GM12878 (cell line): ENCODE measurements around the gene CHAD. TPM values are rescaled to one million over a fixed set of nuclear protein-coding genes. Genes with fewer than 3 reads are reported as not detected.

Experiments
- ATF7 ChIP-seq: fragments of 450-650 bp; IDR thresholded peaks from 2 replicates; pipeline ENCODE4 v1.6.1; 2016; ENCODE audit warnings: low read depth, mild to moderate bottlenecking
- BCL11A ChIP-seq: IDR thresholded peaks from 2 replicates; pipeline ENCODE4 v1.6.1; 2011; ENCODE audit warnings: low read depth, low read length
- BHLHE40 ChIP-seq, 2 experiments: fragments of 450-650 bp in 1 of 2; IDR thresholded peaks; 2 replicates each; pipeline ENCODE4 v1.6.1; 2011 to 2017; ENCODE audit warnings: low read depth in 2 of 2, borderline replicate concordance in 1 of 2, improper control_type of control experiment in 1 of 2, low read length in 1 of 2, mild to moderate bottlenecking in 1 of 2
- DPF2 ChIP-seq: fragments of 450-650 bp; IDR thresholded peaks from 2 replicates; pipeline ENCODE4 v1.6.1; 2017; ENCODE audit warnings: mild to moderate bottlenecking
- FOXM1 ChIP-seq: IDR thresholded peaks from 2 replicates; pipeline ENCODE4 v1.6.1; 2012; ENCODE audit warnings: low read depth, mild to moderate bottlenecking, inconsistent platforms, low read length, moderate library complexity
- GATAD2B ChIP-seq: fragments of 450-650 bp; conservative IDR thresholded peaks from 2 replicates; pipeline ENCODE4 v1.6.1; 2017; ENCODE audit warnings: low read depth, mild to moderate bottlenecking, moderate library complexity
- IRF4 ChIP-seq: IDR thresholded peaks from 2 replicates; pipeline ENCODE4 v1.6.1; 2011; ENCODE audit warnings: low read depth, low read length
- MEF2B ChIP-seq: fragments of 450-650 bp; IDR thresholded peaks from 2 replicates; pipeline ENCODE4 v1.6.1; 2018; ENCODE audit warnings: mild to moderate bottlenecking, moderate library complexity; ENCODE audit not compliant: partially characterized antibody, poor library complexity, severe bottlenecking
- MYB ChIP-seq: fragments of 150-350 bp; IDR thresholded peaks from 2 replicates; pipeline ENCODE4 v1.6.1; 2014; ENCODE audit warnings: mild to moderate bottlenecking, low read depth, low read length, borderline replicate concordance
- NFYA ChIP-seq: IDR thresholded peaks from 2 replicates; pipeline ENCODE4 v1.6.1; 2011; ENCODE audit warnings: low read depth, mild to moderate bottlenecking, low read length, improper control_type of control experiment, borderline replicate concordance
- NR2F1 ChIP-seq: fragments of 450-650 bp; conservative IDR thresholded peaks from 2 replicates; pipeline ENCODE4 v1.6.1; 2017; ENCODE audit warnings: mild to moderate bottlenecking
- PAX8 ChIP-seq: fragments of 450-650 bp; IDR thresholded peaks from 2 replicates; pipeline ENCODE4 v1.6.1; 2017; ENCODE audit warnings: mild to moderate bottlenecking, moderate library complexity
- POLR2AphosphoS2 ChIP-seq: IDR thresholded peaks from 2 replicates; pipeline ENCODE4 v1.6.1; 2011; ENCODE audit warnings: low read depth, mild to moderate bottlenecking, low read length, improper control_type of control experiment, moderate library complexity
- RFX5 ChIP-seq: IDR thresholded peaks from 2 replicates; pipeline ENCODE4 v1.6.1; 2011; ENCODE audit warnings: low read depth, low read length, improper control_type of control experiment
- RUNX3 ChIP-seq: IDR thresholded peaks from 2 replicates; pipeline ENCODE4 v1.6.1; 2012; ENCODE audit warnings: low read length, inconsistent platforms
- SRF ChIP-seq, 2 experiments: IDR thresholded peaks; 2 replicates each; pipeline ENCODE4 v1.6.1; 2011; ENCODE audit warnings: low read depth in 2 of 2, low read length in 2 of 2, mild to moderate bottlenecking in 1 of 2, moderate library complexity in 1 of 2
- TAF1 ChIP-seq: IDR thresholded peaks from 2 replicates; pipeline ENCODE4 v1.6.1; 2011; ENCODE audit warnings: mild to moderate bottlenecking, low read depth, low read length, borderline replicate concordance
- TARDBP ChIP-seq: IDR thresholded peaks from 2 replicates; pipeline ENCODE4 v1.6.1; 2016; ENCODE audit warnings: borderline replicate concordance
- TCF7 ChIP-seq: IDR thresholded peaks from 2 replicates; pipeline ENCODE4 v1.6.1; 2014; ENCODE audit warnings: antibody characterized with exemption, borderline replicate concordance
- YBX1 ChIP-seq: fragments of 450-650 bp; IDR thresholded peaks from 2 replicates; pipeline ENCODE4 v1.6.1; 2016; ENCODE audit warnings: antibody characterized with exemption
- ZNF24 ChIP-seq: fragments of 450-650 bp; IDR thresholded peaks from 2 replicates; pipeline ENCODE4 v1.6.1; 2017; ENCODE audit warnings: antibody characterized with exemption, mild to moderate bottlenecking
- ZNF274 ChIP-seq: IDR thresholded peaks from one replicate; pipeline ENCODE4 v1.8.0; 2011; ENCODE audit not compliant: insufficient read length, insufficient read depth
- ZNF622 ChIP-seq: fragments of 450-650 bp; IDR thresholded peaks from 2 replicates; pipeline ENCODE4 v1.6.1; 2017; ENCODE audit warnings: mild to moderate bottlenecking, inconsistent platforms
- polyA plus RNA-seq, 11 experiments: library from polyadenylated mRNA; depleted of rRNA in 4 of 11; unstranded in 6 of 11; stranded (reverse) in 5 of 11; fragments of >200 nt; fragmentation: Nextera tagmentation in 4 of 11; fragmentation: Illumina TruSeq in 1 of 11; extraction: Ambion mirVana in 4 of 11; extraction: Trizol in 1 of 11; gene quantifications; 1 replicate in 1 of 11; 2 replicates in 10 of 11; pipeline versions ENCODE4 v1.2.1 to v1.2.3, GENCODE V29; 2011 to 2016; ENCODE audit warnings: inconsistent platforms in 2 of 11, missing spikeins in 2 of 11, low read depth in 1 of 11
- total RNA-seq, 4 experiments: library from RNA; depleted of rRNA in 3 of 4; stranded (reverse); fragments of >200 nt in 3 of 4; fragmentation: Illumina TruSeq in 1 of 4; extraction: Trizol in 1 of 4; gene quantifications; 2 replicates each; pipeline versions ENCODE4 v1.2.1 to v1.2.3, GENCODE V29; 2013 to 2021
- TF ChIP-seq, protein P1 (sequence below): fragments of 450-650 bp; IDR thresholded peaks from 2 replicates; pipeline ENCODE4 v1.6.1; 2016; ENCODE audit warnings: mild to moderate bottlenecking
- TF ChIP-seq, protein P2 (sequence below): IDR thresholded peaks from 2 replicates; pipeline ENCODE4 v1.6.1; 2011; ENCODE audit warnings: low read depth, low read length, improper control_type of control experiment, borderline replicate concordance
- TF ChIP-seq, protein P3 (sequence below): fragments of 450-650 bp; IDR thresholded peaks from 2 replicates; pipeline ENCODE4 v1.6.1; 2017; ENCODE audit warnings: antibody characterized with exemption, mild to moderate bottlenecking, moderate library complexity
- TF ChIP-seq, protein P4 (sequence below): fragments of 450-650 bp; formaldehyde crosslinking; IDR thresholded peaks from 2 replicates; pipeline ENCODE4 v1.4.0; 2022; ENCODE audit warnings: mild to moderate bottlenecking, moderate library complexity

The CHAD gene
- total and polyA plus RNA-seq, 10 of the 15 experiments (the other 5 are each of a cell fraction or from before 2014, with no cell fraction given) = 0.06 TPM; not detected in 9

DNA sequence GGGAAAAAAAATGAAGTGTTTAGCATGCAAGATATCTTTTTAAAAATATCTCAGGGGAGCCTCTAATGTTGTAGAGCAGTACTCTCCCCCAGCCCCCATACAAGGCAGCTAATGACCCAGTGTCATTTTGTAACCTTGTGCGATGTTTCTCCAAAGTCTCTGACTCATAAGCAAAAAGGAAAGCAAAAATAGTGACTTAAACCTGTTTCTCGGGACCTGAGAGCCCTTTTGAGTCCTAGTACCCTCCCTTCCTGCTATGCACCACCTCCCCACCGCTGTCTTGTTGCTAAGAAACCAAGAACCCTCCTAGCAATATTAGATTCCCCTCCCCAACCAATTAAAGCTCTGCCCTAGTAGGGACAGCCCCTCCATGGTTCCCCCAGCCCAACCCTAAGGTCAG is 42.4 kb upstream of the CHAD start (continued):
- TF ChIP-seq NR2F1 (peak; percentile 60), TARDBP (no peak), TCF7 (no peak), MYB (no peak), SRF (IDR thresholded peaks at IDR 0.05; ENCODE audit: low read depth in 2 of 2, low read length in 2 of 2) (no peak), MEF2B (no peak), GATAD2B (no peak), POLR2AphosphoS2 (no peak), FOXM1 (no peak), PAX8 (no peak), NFYA (no peak), BHLHE40 (IDR thresholded peaks at IDR 0.05; ENCODE audit: borderline replicate concordance in 1 of 2, low read depth in 2 of 2, low read length in 1 of 2) (peak; percentile 27 to 53; a peak in 1 of 4 replicates), TAF1 (no peak), BCL11A (peak; percentile 63; the same call in 1 of the 2 replicates), DPF2 (no peak), ZNF274 (no peak), YBX1 (no peak), ATF7 (peak; percentile 76), ZNF622 (no peak), RUNX3 (peak; percentile 39; the same call in 1 of the 2 replicates), RFX5 (no peak), IRF4 (peak; percentile 80; the same call in 1 of the 2 replicates), ZNF24 (no peak)
- TF ChIP-seq, protein P1, sequence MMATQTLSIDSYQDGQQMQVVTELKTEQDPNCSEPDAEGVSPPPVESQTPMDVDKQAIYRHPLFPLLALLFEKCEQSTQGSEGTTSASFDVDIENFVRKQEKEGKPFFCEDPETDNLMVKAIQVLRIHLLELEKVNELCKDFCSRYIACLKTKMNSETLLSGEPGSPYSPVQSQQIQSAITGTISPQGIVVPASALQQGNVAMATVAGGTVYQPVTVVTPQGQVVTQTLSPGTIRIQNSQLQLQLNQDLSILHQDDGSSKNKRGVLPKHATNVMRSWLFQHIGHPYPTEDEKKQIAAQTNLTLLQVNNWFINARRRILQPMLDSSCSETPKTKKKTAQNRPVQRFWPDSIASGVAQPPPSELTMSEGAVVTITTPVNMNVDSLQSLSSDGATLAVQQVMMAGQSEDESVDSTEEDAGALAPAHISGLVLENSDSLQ = no peak
- TF ChIP-seq, protein P2, sequence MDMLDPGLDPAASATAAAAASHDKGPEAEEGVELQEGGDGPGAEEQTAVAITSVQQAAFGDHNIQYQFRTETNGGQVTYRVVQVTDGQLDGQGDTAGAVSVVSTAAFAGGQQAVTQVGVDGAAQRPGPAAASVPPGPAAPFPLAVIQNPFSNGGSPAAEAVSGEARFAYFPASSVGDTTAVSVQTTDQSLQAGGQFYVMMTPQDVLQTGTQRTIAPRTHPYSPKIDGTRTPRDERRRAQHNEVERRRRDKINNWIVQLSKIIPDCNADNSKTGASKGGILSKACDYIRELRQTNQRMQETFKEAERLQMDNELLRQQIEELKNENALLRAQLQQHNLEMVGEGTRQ = no peak
- TF ChIP-seq, protein P3, sequence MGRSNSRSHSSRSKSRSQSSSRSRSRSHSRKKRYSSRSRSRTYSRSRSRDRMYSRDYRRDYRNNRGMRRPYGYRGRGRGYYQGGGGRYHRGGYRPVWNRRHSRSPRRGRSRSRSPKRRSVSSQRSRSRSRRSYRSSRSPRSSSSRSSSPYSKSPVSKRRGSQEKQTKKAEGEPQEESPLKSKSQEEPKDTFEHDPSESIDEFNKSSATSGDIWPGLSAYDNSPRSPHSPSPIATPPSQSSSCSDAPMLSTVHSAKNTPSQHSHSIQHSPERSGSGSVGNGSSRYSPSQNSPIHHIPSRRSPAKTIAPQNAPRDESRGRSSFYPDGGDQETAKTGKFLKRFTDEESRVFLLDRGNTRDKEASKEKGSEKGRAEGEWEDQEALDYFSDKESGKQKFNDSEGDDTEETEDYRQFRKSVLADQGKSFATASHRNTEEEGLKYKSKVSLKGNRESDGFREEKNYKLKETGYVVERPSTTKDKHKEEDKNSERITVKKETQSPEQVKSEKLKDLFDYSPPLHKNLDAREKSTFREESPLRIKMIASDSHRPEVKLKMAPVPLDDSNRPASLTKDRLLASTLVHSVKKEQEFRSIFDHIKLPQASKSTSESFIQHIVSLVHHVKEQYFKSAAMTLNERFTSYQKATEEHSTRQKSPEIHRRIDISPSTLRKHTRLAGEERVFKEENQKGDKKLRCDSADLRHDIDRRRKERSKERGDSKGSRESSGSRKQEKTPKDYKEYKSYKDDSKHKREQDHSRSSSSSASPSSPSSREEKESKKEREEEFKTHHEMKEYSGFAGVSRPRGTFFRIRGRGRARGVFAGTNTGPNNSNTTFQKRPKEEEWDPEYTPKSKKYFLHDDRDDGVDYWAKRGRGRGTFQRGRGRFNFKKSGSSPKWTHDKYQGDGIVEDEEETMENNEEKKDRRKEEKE = no peak
- TF ChIP-seq, protein P4, sequence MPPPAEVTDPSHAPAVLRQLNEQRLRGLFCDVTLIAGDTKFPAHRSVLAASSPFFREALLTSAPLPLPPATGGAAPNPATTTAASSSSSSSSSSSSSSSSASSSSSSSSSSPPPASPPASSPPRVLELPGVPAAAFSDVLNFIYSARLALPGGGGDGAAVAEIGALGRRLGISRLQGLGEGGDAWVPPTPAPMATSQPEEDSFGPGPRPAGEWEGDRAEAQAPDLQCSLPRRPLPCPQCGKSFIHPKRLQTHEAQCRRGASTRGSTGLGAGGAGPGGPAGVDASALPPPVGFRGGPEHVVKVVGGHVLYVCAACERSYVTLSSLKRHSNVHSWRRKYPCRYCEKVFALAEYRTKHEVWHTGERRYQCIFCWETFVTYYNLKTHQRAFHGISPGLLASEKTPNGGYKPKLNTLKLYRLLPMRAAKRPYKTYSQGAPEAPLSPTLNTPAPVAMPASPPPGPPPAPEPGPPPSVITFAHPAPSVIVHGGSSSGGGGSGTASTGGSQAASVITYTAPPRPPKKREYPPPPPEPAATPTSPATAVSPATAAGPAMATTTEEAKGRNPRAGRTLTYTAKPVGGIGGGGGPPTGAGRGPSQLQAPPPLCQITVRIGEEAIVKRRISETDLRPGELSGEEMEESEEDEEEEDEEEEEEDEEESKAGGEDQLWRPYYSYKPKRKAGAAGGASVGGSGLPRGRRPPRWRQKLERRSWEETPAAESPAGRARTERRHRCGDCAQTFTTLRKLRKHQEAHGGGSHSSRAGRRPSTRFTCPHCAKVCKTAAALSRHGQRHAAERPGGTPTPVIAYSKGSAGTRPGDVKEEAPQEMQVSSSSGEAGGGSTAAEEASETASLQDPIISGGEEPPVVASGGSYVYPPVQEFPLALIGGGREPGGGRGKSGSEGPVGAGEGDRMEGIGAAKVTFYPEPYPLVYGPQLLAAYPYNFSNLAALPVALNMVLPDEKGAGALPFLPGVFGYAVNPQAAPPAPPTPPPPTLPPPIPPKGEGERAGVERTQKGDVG (CRISPR knock-in tag) = no peak
